Activated CD4-positive, alpha-beta T cell treated with anti-CD3 and anti-CD28 coated beads for 36 hours (primary cell): ENCODE measurements around the gene ZFAND3. TPM values are rescaled to one million over a fixed set of nuclear protein-coding genes. Genes with fewer than 3 reads are reported as not detected.
A peak's percentile ranks its signal among the peaks of the same experiment; 100 is the strongest.

ENCODE experiments used
- ATAC-seq: fragments of 200-7000 bp; cut with Tn5 transposase; one replicate; pipeline ENCODE4 v1.10.0; 2021; ENCODE audit warnings: mild to moderate bottlenecking, moderate library complexity
- CTCF ChIA-PET: fragments of 350-600 bp; sonication (Branson Sonifier 250); formaldehyde crosslinking; loops from one replicate; lab custom pipeline; 2021; ENCODE audit warnings: antibody characterized with exemption; lab: Charles Lee
- POLR2A ChIA-PET: fragments of 350-600 bp; sonication (Branson Sonifier 250); formaldehyde crosslinking; loops from one replicate; lab custom pipeline; 2021; ENCODE audit warnings: antibody characterized with exemption, inconsistent platforms; lab: Charles Lee
- DNase-seq: peaks from one replicate; pipeline ENCODE4 v3.0.0-alpha.2; 2020
- H3K27ac Mint-ChIP-seq: one replicate; pipeline ENCODE4 v1.8.0; 2021; ENCODE audit warnings: mixed read lengths
- H3K27me3 Mint-ChIP-seq: one replicate; pipeline ENCODE4 v1.8.0; 2021; ENCODE audit warnings: mixed read lengths
- H3K36me3 Mint-ChIP-seq: one replicate; pipeline ENCODE4 v1.8.0; 2021; ENCODE audit warnings: low read depth, mixed read lengths
- H3K4me1 Mint-ChIP-seq: one replicate; pipeline ENCODE4 v1.8.0; 2021; ENCODE audit warnings: mixed read lengths
- H3K4me3 Mint-ChIP-seq: one replicate; pipeline ENCODE4 v1.8.0; 2021; ENCODE audit warnings: mild to moderate bottlenecking, moderate library complexity, mixed read lengths
- H3K9me3 Mint-ChIP-seq: one replicate; pipeline ENCODE4 v1.8.0; 2021; ENCODE audit warnings: low read depth, mixed read lengths
- intact Hi-C, 2 experiments: fragments of 100-400 bp; cut with DNase I in 1 of 2; cut with micrococcal nuclease in 1 of 2; formaldehyde crosslinking; loops; one replicate each; pipeline versions ENCODE4 v1.14.2 to v1.15.1; 2022 to 2024; cut with DNase I, micrococcal nuclease
- total RNA-seq, 2 experiments: library from RNA; stranded (reverse); gene quantifications; one replicate each; pipeline ENCODE4 v1.2.3, GENCODE V29; 2021

ZFAND3 gene
- total RNA-seq, 2 experiments from 2014 or later = 34.5 to 47.8 TPM

DNA sequence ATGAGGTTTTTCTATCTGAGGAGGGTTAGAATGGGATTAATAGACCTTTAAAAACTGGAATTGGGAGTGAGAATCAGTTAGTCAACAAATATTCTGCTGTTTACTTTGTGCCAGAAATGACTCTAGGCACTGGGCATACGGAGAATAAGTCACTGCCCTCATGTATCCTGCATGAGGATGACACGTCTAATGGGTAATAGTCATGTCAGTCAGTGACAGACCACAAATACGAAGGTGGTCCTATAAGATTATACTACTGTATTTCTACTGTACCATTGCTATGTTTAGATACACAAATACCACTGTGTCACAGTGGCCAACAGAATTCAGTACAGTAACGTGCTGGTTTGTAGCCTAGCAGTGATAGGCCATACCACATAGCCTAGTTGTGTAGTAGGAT, 30.7 kb downstream of the ZFAND3 start:
- ChIA-PET POLR2A (no interaction called here), CTCF (interaction anchor here (0.6 to 0.9 kb wide), 2 partner anchors 9 to 23 kb away, joined by 3 read pairs; no protein-coding TSS in a partner anchor)
- Mint-ChIP-seq H3K4me1 (peaks cover 61% of the 10 kb centered on the region), H3K27ac (no peak overlapping the region), H3K4me3 (no peak overlapping the region), H3K27me3 (no peaks in the 10 kb centered on the region), H3K36me3 (peaks cover 6% of the 10 kb centered on the region), H3K9me3 (no peaks in the 10 kb centered on the region)
- ATAC-seq = peak; percentile 23
- DNase-seq = no peak
- intact Hi-C loops = no loop called here

DNA sequence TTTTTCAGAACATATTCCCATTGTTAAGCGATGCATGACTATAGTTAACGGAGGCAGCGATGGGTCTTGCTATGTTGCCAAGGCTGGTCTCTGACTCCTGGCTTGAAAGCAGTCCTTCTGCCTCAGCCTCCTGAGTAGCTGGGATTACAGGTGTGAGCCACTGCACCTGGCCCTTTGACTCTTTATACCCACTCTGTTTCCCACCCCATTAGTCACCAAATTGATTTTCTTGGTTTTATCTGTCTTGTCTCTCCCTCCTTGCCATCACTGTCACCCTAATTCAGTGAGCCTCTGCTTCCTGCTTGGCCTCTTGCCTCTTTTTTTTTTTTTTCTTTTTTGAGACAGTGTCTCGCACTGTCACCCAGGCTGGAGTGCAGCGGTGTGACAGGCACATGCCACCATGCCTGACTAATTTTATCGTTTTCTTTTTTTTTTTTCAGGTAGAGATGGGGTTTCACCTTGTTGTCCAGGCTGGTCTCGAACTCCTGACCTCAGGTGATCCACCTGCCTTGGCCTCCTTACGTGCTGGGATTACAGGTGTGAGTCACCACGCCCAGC, 31.3 kb downstream of the ZFAND3 start:
- CTCF ChIA-PET = interaction anchor here (0.6 to 1.4 kb wide), 3 partner anchors 8 to 347 kb away, joined by 3 read pairs; no protein-coding TSS in a partner anchor
- intact Hi-C loops = no loop called here
- ATAC-seq = peak; percentile 42

DNA sequence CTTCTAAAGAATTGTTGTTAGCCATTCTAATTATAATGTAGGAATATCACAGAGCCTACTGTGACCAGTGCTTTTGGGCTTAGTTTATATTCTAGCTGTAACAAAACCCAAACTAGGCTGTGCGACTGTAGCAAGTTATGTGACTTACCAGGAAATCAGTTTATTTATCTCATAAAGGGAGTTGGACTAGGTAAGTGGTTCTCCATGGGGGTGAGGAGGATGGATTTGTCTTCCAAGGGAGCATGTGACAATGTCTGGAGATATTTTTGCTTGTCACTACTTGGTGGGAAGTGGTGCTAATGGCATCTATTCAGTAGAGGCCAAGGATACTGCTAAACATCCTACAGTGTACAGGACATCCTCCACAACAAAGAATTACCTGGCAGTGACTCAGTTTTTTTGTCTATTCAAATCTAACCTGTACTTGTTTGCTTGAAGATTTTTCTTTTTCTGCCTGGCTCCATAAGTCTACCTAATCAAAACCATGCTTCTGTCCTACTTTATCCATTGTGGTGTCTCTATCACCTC, 32.5 kb downstream of the ZFAND3 start:
- Mint-ChIP-seq H3K36me3 (peaks cover 15% of the 10 kb centered on the region), H3K4me1 (peaks cover 67% of the 10 kb centered on the region), H3K4me3 (no peak overlapping the region), H3K27me3 (no peaks in the 10 kb centered on the region), H3K27ac (no peak overlapping the region), H3K9me3 (no peaks in the 10 kb centered on the region)
- POLR2A ChIA-PET = no interaction called here
- ATAC-seq = peak; percentile 19
- CTCF ChIA-PET = interaction anchor here (0.6 to 1.4 kb wide), 2 partner anchors 15 to 61 kb away, joined by 3 to 4 read pairs; no protein-coding TSS in a partner anchor
- intact Hi-C loops = no loop called here
- no peak for DNase-seq

More for the DNA sequence above, 31.3 kb downstream of the ZFAND3 start:
- H3K36me3 Mint-ChIP-seq = peaks cover 9% of the 10 kb centered on the region
- peak; percentile 8 for DNase-seq
- no peak overlapping the region for H3K4me3 Mint-ChIP-seq
- POLR2A ChIA-PET = no interaction called here
- peaks cover 62% of the 10 kb centered on the region for H3K4me1 Mint-ChIP-seq
- no peaks in the 10 kb centered on the region for H3K9me3 Mint-ChIP-seq
- no peak overlapping the region for H3K27ac Mint-ChIP-seq
- no peaks in the 10 kb centered on the region for H3K27me3 Mint-ChIP-seq

DNA sequence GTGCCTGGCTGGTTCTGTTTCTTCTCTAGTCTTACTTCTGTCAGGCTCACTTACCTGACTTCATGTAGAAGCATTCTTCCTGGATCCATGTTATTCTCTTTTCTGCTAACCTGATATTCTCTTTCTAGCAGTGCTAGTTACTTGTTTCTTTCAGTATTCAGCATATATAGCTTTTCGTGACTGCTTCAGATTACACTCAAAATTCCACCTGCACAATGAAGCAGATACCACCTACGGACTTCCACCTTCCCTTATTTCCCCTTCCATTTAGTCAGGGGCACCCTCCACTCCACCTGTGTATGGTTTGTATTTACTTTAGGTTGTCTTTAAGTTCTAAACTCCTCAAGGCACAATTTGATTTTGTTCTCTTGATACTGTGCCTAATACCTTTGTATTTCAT, 36.8 kb downstream of the ZFAND3 start:
- Mint-ChIP-seq H3K4me3 (no peak overlapping the region), H3K4me1 (peaks cover 71% of the 10 kb centered on the region), H3K27ac (peak overlapping the region; percentile 62), H3K36me3 (peaks cover 15% of the 10 kb centered on the region), H3K9me3 (no peaks in the 10 kb centered on the region), H3K27me3 (no peaks in the 10 kb centered on the region)
- CTCF ChIA-PET = no interaction called here
- intact Hi-C loops = no loop called here
- no peak for ATAC-seq
- POLR2A ChIA-PET = interaction anchor here (0.7 kb wide), 1 partner anchor 289 kb away, joined by 5 read pairs; no protein-coding TSS in a partner anchor
- no peak for DNase-seq

DNA sequence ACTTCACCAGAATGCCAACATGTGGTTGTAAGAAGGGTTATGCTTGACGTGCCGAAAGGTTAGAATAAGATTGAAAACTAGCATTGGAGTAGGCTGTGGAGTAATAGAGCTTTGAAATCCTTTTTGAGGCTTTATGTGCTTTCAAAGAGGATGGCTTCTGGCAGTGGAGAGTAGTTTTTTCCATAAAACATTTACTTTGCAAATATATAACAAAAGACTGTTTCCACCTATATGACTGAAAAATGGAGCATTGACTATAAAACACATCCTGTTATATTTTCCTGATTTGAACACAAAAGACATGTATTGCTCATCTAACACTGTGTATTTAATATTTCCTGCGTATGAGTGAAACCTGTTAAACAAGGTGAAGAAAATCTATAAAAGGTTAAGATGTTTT, 38.8 kb downstream of the ZFAND3 start:
- Mint-ChIP-seq H3K36me3 (peaks cover 19% of the 10 kb centered on the region), H3K4me1 (peaks cover 73% of the 10 kb centered on the region), H3K27ac (peak overlapping the region; percentile 89), H3K27me3 (no peaks in the 10 kb centered on the region), H3K4me3 (peak overlapping the region; percentile 3), H3K9me3 (no peaks in the 10 kb centered on the region)
- DNase-seq = no peak
- intact Hi-C loops = loop anchor here (1.0 to 2.0 kb wide), 6 partner anchors 10 to 126 kb away; partner anchors contain the start of gene ZFAND3 (in 1 of the 2)
- ATAC-seq = peak; percentile 86
- ChIA-PET CTCF (interaction anchor here (0.6 to 1.9 kb wide), 12 partner anchors 9 to 829 kb away, joined by 3 to 11 read pairs (median 4); no protein-coding TSS in a partner anchor), POLR2A (interaction anchor here (0.5 to 1.5 kb wide), 5 partner anchors 9 to 126 kb away, joined by 3 to 5 read pairs (median 5); partner anchors contain the start of gene ZFAND3)

DNA sequence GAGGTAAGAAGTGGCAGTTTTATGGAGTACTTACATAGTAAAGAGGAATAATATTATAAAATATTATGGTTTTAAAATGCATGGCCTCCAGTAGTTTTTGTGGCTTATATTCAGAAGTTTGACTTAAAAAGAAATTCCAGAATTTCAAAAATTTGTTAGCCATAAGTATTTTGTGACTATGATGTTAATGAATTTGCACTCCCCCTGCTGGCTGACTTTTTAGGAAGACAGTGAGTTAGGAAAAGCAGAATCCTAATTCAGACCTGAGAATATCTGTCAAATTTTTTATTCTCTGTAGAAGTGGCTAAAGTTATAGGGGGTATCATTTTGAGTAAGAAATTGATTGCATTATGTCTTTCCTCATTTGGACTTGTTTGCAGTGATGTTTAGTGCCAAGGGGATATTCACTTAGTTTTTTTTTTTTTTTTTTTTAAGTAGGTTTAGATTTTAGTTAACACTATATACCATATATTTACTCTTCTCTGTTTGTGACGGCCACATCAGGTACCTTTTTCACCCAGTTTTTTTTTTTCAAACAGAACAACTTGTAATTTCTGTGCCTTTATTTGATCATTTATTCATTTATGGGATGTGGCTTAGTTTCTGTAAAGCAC, 40.8 kb downstream of the ZFAND3 start:
- POLR2A ChIA-PET = no interaction called here
- H3K4me1 Mint-ChIP-seq = peaks cover 77% of the 10 kb centered on the region
- H3K4me3 Mint-ChIP-seq = no peak overlapping the region
- H3K9me3 Mint-ChIP-seq = no peaks in the 10 kb centered on the region
- CTCF ChIA-PET = interaction anchor here (0.7 to 1.1 kb wide), 2 partner anchors 12 to 335 kb away, joined by 3 read pairs; no protein-coding TSS in a partner anchor
- intact Hi-C loops = loop anchor here in 1 of 2 experiments (10.0 kb wide), 1 partner anchor 346 kb away; no protein-coding TSS in a partner anchor
- peak; percentile 24 for DNase-seq
- no peak for ATAC-seq
- no peak overlapping the region for H3K27ac Mint-ChIP-seq
- peaks cover 21% of the 10 kb centered on the region for H3K36me3 Mint-ChIP-seq
- H3K27me3 Mint-ChIP-seq = no peaks in the 10 kb centered on the region

DNA sequence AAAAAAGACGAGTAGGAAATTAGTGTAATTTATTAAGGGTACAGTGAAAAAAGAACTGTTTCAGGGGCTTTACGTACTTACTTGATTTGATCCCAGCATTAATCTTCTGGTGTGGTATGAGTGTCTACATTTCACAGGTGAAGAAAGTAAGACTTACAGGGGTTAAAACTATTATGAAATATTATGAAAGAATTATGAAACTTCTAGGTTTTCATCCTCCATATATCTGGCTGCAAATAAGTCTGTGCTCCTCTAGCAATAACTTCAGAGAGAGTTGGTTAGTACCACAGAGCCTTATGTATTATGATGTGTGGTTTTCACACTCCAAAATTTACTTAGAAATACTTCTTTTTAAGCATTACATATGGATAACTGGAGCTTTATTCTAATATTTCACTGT, 41.9 kb downstream of the ZFAND3 start:
- Mint-ChIP-seq H3K4me3 (no peak overlapping the region), H3K27me3 (no peaks in the 10 kb centered on the region), H3K9me3 (no peaks in the 10 kb centered on the region), H3K36me3 (peaks cover 13% of the 10 kb centered on the region), H3K27ac (no peak overlapping the region), H3K4me1 (peaks cover 76% of the 10 kb centered on the region)
- no peak for ATAC-seq
- DNase-seq = no peak
- ChIA-PET POLR2A (no interaction called here), CTCF (no interaction called here)
- intact Hi-C loops = loop anchor here in 1 of 2 experiments (10.0 kb wide), 1 partner anchor 347 kb away; no protein-coding TSS in a partner anchor

DNA sequence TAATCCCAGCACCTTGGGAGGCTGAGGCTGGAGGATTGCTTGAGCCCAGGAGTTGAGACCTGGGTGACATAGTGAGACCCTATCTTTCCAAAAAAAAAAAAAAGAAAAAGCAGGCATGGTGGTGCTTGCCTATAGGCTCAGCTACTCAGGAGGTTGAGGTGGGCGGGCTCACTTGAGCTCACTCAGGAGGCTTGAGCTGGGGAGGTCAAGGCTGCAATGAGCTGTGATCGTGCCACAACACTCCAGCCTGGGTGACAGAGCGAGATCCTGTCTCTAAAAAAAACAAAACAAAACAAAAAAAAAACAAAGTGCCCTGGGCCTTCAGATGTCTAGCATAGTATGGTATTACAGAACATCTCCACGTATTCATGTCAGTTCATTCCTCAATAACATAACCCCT, 42.9 kb downstream of the ZFAND3 start:
- Mint-ChIP-seq H3K27me3 (no peaks in the 10 kb centered on the region), H3K4me3 (no peak overlapping the region), H3K9me3 (no peaks in the 10 kb centered on the region), H3K27ac (no peak overlapping the region), H3K36me3 (peaks cover 13% of the 10 kb centered on the region), H3K4me1 (peaks cover 79% of the 10 kb centered on the region)
- CTCF ChIA-PET = interaction anchor here (0.6 to 0.7 kb wide), 2 partner anchors 44 to 375 kb away, joined by 3 to 4 read pairs; no protein-coding TSS in a partner anchor
- no peak for DNase-seq
- ATAC-seq = no peak
- intact Hi-C loops = loop anchor here in 1 of 2 experiments (10.0 kb wide), 1 partner anchor 348 kb away; no protein-coding TSS in a partner anchor
- POLR2A ChIA-PET = no interaction called here

DNA sequence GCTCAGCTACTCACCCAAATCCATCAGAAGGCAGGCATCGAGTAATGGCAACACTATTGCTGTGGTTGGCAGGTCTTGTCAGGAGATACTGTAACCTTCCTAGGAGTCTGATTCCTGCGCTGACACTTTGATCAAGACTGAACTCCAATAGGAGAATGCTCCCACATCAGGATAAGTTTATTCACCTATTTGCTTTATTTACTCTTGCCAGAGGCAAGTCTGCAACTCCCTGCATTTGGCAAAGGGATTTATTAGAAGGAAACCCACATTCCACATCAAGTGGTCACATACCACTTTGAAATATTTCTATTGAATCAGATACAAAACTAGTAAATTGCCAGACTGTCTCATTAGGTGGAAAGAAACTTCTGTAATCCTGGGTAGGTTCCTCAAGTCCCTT, 43.5 kb downstream of the ZFAND3 start:
- no peak overlapping the region for H3K4me3 Mint-ChIP-seq
- peaks cover 13% of the 10 kb centered on the region for H3K36me3 Mint-ChIP-seq

DNA sequence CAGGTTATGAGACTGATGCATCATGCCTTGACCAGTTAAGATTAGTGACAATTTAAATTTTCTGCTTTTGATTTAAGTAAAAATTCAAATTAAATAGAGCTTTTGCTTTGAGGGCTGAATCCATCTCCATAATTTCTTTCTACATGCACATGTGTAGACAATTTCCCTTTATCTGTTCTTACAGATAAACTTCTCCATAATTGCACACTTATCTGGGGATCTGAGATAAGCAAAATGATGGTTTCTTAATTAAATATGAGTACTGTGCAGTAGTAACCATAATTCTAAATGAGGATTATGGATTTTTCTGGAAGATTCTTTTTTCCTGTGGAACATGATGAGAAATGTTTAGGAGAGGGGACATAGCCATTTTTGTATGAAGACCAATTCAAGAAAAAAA, 44.7 kb downstream of the ZFAND3 start:
- Mint-ChIP-seq H3K36me3 (peaks cover 15% of the 10 kb centered on the region), H3K4me3 (no peak overlapping the region), H3K27ac (no peak overlapping the region), H3K4me1 (peaks cover 77% of the 10 kb centered on the region), H3K9me3 (no peaks in the 10 kb centered on the region), H3K27me3 (no peaks in the 10 kb centered on the region)
- ChIA-PET POLR2A (no interaction called here), CTCF (interaction anchor here (0.9 kb wide), 1 partner anchor 21 kb away, joined by 3 read pairs; no protein-coding TSS in a partner anchor)
- ATAC-seq = no peak
- intact Hi-C loops = loop anchor here in 1 of 2 experiments (10.0 kb wide), 1 partner anchor 349 kb away; no protein-coding TSS in a partner anchor
- no peak for DNase-seq

More for the DNA sequence above, 43.5 kb downstream of the ZFAND3 start:
- intact Hi-C loops = loop anchor here in 1 of 2 experiments (10.0 kb wide), 1 partner anchor 348 kb away; no protein-coding TSS in a partner anchor
- H3K27me3 Mint-ChIP-seq = no peaks in the 10 kb centered on the region
- POLR2A ChIA-PET = no interaction called here
- CTCF ChIA-PET = interaction anchor here (0.7 kb wide), 1 partner anchor 44 kb away, joined by 4 read pairs; no protein-coding TSS in a partner anchor
- H3K27ac Mint-ChIP-seq = no peak overlapping the region
- H3K9me3 Mint-ChIP-seq = no peaks in the 10 kb centered on the region
- peaks cover 79% of the 10 kb centered on the region for H3K4me1 Mint-ChIP-seq
- DNase-seq = no peak
- ATAC-seq = no peak

DNA sequence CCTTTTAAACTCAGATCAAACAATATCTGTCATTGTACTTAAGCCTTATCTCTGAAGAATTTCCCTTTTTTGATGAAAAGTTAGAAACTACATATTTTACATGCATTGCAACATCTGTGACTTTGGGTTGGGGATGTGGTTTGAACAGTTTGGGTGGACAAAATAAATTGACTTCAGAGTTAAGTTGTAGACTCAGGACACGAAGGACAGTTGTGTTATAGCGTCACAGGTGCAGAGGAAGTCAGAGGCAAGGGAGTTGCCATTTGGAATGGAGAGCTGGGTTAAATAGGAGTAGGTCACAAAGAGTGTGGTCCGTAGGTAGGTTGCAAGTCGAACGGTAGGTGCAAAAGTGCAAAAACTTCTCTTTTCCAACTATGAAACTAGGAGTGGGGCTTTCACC, 46.0 kb downstream of the ZFAND3 start:
- POLR2A ChIA-PET = no interaction called here
- intact Hi-C loops = loop anchor here in 1 of 2 experiments (10.0 kb wide), 1 partner anchor 351 kb away; no protein-coding TSS in a partner anchor

More for the DNA sequence above, 46.0 kb downstream of the ZFAND3 start:
- DNase-seq (no peak), ATAC-seq (no peak)
- CTCF ChIA-PET = no interaction called here
- peaks cover 72% of the 10 kb centered on the region for H3K4me1 Mint-ChIP-seq
- H3K4me3 Mint-ChIP-seq = no peak overlapping the region
- no peaks in the 10 kb centered on the region for H3K9me3 Mint-ChIP-seq
- H3K36me3 Mint-ChIP-seq = peaks cover 19% of the 10 kb centered on the region
- H3K27me3 Mint-ChIP-seq = no peaks in the 10 kb centered on the region
- no peak overlapping the region for H3K27ac Mint-ChIP-seq
